Measurements from ENCODE around the gene DNAH17.

Gene DNAH17

GRCh38 chr17:78442648-78443218 lies 134.5 kb downstream of the DNAH17 start:
- DNase-seq, result no peak

GRCh38 chr17:78441271-78441971 lies 135.8 kb downstream of the DNAH17 start:
- DNase-seq, result no peak

- DNase-seq, result no peak
Measured at GRCh38 chr17:78438694-78439325, 138.4 kb downstream of the DNAH17 start.

DNA sequence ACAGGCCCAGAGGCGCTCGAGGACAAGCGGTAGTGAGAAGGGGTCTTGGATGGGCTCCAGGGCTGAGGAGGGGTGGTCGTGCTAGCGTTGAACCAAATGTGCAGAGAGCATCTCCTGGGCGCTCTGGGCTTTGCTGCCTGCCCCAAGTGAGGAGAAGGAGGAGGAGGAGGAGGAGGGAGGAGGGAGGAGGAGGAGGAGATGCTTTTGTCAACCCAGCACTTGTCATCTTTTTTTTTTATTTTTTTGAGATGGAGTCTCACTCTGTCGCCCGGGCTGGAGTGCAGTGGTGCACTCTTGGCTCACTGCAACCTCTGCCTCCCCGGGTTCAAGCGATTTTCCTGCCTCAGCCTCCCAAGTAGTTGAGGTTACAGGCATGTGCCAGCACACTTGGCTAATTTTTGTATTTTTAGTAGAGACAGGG lies 138.9 kb downstream of the DNAH17 start:
- no peak for DNase-seq

DNA sequence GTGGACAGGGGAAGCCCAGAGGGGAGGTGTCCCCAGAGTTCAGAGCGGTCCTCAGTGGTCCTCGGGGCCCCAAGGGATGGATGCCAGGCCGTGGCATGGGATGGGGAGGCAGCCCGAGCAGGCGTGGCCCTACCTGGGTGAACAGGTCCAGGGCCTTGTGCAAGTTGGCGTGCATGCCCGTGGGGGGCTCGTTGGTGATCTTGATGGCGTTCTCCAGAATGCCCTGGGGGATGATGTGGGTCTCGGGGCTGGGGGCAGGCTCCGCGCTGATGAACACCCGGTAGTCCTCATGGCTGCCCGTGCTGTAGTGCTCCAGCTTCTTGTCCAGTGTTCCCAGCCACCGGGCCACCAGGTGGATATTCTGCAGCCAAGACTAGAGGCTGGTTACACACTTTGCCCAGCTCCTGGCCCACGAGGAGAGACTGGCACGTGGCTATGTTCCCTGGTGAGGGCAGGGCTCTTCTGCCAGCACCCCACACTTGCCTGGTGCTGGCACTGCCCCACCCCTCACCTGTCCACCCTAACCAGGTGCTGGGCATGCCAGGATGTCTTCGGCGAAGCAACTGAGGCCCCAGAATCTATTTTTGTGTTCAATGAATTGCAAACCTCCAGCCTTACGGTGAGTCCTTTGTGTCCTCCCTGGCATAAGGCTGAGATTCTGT lies 139.6 kb downstream of the DNAH17 start:
- no peak for DNase-seq

DNA sequence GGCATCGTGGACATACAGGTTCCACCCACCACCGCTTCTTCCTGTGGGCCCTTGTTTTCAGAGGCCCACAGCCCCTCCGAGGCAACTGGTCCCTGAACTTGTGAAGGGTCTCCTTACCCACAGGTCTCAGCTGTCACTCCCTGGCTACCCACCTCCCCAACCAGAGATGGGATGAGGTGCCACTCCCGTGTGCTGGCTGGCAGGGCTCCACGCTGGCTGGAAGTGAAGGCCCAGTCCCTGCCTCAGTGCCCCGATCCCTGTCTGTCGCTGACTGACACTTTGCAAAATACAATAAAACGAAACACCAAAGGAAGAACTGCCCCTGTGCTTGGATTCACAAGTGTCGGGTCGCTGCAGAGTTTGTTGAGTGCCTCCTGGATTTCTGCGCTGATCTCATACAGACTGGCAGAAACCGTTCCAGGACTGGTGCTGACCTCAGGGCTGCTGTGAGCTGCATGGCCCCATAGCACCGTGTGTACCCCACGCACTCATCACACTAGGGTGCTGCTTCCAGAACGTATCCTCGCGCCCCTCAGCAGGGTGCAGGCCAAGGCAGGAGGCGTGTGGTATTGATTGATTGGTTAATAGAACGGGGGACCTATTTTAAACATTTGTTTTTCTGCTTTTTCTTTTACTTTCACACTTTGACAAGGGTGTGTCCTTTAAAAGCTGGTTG lies 141.7 kb downstream of the DNAH17 start:
- no peak for DNase-seq

DNA sequence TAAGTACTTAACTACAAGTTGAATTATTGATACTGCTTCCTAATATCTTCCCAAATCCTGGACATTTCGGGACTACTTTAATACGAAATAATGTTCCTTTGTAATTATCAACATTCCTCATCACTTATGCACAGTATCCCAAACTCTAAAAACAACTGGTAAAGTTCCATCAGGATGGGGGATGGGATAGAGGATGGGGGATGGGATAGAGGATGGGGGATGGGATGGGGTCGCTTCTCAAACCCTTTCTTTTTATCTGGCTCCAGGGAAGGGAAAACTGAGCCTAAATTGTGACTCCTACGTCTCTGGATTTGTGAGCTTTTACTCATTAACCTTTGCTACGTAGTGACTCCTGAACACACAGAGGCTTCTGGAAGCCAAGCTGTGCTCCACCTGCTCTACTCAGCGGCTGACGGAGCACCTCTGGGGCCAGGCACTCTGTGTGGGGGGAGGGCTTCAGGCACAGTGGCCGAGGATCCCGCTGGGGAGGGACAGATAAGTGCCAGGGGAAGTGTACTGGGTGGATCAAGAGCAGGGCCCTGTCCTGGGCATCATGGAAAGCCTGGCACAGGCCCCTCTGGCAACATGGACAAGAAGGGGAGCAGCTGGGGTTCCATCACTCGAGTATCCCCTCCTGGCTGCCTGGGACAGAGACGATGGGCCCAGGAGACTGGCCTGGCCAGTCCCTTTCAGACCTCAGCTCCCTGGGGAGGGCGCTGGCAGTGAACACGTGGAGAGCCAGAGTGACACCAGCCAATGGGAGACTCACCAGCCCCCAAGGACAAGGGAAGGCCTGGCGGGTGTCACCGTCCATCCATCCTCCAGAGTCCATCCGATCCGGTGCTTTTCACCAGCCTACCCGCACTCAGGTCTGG lies 142.5 kb downstream of the DNAH17 start:
- DNase-seq, result no peak

DNA sequence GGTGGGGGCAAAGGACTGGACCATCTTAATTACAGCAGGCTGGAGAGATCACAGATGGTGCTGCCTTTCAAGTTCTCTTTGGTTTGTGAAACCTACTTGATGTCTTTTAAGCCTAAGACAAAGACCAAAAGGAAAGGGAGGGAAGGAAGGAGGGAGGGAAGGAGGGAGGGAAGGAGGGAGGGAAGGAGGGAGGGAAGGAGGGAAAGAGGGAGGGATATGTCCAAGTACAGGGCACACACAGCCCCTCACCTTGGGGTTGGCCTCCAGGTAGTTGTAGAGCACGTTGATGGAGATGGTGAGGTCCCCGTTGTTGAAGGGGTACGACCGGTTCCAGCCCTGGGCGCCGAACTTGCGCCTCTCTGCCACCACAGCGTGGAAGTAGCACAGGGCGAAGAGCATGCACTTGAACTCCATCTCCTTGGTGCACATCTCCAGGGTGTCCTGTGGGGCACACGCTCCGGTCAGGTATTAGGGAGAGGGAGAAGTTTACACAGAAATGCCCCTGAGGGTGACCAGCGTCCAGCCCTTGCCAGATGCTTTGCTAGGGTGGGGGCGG lies 143.3 kb downstream of the DNAH17 start:
- no peak for DNase-seq

DNA sequence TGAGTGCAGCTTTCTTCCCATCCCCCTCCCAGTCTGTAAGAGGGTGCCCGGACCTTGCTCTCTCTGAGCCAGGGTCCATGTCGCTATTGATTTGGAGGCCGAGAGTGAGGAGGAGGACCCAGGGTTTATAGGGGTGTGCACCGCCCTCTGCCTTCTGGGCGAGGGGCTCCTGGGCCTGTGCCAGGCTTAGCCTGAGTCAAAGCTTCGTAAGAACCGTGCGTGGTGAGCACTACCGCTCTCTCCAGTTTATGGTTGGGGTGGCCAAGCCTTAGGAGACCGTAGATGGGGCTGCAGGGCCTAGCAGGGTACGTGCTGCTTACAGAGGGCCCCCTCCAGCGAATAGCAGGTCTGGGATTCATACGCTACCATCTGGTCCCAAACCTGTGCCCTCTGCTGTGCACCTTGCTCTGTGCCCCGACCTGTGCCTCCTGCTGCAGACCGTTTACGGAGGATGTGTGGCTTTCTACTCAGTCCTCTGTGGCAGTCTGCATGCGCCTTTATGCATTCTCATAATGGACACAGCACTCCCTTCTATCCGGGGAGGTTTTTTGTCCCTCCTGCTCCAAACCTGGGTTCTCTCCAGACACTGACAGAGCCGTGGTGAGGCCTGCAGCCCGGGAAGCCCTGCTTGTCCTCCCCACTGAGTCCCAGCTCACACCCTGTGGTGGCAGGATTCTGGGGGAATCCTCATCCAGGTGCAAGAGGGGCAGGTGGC lies 144.0 kb downstream of the DNAH17 start:
- DNase-seq, result no peak

DNA sequence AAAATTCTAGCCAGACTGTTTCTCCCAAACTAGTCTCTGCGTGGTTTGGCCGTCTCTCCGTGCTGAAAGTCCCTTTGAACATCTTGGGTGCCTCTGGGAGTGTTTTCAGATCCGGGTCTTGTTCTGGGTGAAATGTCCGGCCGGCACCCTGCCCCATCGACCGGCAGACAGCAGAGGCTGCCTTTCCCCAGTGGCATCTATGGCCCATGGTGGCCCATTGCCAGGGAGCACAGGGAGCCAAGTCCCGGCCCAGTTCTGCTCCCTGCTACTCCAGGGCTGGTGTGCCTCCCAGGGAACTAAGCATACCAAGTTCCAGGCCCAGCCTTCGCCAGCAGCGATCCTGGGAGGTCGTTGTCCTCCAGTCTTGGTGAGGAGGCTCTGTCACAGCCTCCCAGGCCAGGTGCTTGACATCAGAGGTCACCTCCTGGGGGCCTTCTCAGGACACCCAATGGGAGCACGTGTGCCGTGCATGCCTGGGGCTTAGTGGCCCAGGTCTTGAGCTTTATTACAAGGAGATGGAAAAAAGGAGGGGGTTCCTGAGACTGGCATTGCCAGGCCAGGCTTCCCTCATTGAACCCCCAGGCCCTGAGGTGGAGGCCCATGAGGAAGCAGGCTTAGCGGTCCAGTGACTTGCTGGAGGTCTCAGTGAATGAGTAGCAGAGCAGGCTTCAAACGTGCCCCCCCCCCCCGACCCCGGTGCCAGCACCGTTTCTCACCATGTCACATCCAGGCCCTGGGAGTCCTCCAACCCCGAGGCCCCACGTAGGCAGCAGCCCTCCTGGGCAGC lies 144.8 kb downstream of the DNAH17 start:
- no peak for DNase-seq

DNA sequence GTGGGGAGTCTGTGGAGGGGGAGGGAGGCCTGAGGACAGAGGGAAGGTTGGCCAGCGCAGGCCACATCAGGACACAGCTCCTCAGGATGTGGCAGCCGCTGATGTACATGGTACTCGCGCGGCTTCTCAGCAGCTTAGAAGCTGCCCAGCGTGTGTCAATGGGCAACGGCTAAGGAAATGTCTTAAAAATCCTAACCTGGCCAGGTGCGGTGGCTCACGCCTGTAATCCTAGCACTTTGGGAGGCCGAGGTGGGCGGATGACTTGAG lies 145.6 kb downstream of the DNAH17 start:
- no peak for DNase-seq

DNA sequence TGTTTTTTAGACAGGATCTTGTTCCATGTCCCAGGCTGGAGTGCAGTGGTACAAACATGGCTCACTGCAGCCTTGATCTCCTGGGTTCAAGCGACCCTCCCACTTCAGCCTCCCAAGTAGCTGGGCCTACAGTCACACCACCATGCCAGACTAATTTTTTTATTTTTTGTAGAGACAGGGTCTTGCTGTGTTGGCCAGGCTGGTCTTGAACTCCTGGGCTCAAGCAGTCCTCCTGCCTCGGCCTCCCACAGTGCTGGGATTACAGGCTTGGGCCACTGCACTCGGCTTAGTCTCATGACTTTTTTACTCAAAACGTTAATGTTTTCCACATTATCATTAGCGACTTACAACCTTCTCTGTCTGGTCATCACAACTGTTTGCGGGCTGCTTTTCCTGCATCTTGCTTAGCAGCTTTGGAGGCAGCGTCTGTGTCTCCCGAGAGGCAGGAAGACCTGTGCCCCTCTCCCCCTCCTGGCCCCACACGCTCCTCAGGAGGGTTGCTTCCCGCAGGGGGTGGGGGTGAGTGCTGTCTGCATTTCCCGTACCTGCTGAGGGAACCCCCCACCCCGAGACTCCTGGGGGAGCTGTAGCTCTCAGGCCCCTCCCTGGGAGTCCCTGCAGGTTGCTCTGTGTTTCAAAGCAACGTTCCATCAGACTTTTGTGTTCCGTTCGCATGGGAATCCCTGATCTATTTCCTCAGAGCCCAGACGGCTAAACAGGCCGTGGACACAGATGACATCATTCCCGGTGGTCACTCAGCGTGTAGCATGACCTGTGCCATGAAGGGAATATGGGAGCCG lies 146.1 kb downstream of the DNAH17 start:
- no peak for DNase-seq

DNA sequence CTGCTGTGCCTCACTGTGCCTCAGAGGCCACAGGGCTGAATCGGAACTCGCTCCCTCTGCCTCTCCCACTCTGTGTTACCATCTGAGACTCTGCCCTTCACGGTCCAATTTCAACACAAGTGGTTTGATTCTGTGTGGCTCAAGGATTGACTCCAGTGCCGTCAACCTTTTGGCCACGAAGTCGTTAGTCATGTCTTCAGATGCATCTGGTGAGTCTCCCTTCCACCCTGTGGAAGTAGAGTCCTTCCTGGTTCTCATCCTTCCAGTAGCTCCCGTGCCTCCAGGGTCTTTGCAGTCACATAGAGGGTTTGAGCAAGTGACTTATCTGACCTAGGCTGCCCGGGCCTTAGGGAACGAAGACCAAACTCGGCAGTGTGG lies 147.6 kb downstream of the DNAH17 start:
- no peak for DNase-seq

GRCh38 chr17:78428836-78429617 lies 148.2 kb downstream of the DNAH17 start:
- DNase-seq, result no peak

DNA sequence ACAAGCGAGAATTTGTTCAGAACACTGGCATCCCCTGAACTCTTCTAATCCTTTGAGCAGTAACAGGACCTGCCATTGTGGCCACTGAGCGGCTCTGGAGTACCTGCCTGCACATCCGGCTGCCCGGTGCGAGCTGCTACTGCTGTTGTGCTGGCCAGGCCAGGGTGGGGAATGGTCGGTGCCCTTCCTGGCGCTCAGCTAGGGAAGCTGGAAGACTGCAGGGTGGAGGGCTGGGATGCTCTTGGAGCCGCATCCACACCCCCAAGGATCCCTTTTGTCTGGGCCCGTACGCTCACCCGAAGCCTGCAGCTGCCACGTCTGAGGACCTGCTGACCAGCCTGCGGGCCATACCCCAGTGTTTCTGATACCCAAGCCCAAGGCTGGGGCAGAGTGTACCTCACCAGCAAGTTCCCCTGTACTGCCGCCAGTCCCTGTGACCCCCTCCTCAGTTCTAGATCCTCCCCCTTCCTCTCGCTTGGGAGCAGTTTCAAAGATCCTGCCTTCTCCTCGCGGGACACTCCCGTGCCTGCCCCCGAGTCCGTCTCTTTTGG lies 149.1 kb downstream of the DNAH17 start:
- no peak for DNase-seq

DNA sequence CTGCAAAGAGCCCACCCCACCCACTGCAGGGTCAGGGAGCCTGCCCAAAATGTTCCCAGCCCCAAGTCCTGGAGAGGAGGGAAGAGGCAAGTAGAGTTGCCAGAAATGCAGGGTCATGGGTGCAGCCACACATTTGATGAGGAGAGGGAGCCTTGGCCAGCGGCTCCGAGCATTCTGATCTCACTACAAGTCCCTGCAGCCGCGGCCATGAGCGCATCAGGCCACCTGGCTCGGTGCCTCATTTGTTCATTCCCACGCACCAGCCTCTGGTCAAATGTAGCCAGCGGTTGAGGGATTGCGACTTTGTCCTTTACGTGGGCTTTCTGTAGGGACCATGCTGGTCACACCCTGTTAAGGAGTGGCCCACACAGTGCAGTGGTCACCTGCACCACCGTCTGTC lies 150.1 kb downstream of the DNAH17 start:
- DNase-seq, result no peak

DNA sequence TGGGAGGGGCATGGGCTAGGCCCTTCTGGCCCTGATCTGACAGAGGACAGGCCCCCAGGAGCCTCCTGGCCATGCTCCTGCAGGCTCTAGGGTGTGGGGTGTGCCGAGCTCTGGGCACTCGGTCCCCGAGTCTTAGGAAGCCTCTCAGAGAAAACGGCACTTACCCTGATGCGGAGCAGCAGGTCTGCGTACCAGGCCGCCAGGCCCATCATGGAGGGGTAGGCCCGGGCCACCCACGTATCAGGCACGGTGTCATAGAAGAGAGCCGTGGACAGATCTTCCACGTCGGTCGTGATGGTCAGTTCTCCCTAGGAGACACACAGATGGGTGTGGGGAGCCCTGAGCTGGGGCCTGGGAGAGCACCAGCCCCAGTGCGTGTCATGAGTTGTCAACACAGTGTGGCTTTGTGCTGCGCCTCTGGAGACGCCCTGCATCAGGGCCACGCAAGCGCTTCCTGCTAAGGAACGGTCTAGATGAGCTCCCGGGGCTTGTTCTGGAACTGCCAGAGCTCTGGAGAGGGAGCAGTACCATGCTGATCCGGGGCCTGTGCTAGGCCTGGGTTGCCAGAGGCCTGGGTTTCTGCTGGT lies 150.8 kb downstream of the DNAH17 start:
- no peak for DNase-seq

- no peak for DNase-seq
Measured at GRCh38 chr17:78425429-78425828, 151.8 kb downstream of the DNAH17 start.

Measured in NCI-H2029 (cell line).